Measurements from ENCODE around the gene SLC12A7.
"Not testable (repeated sequence)": the region's sequence is repeated elsewhere in the genome, so short reads cannot be mapped to it uniquely, and the experiment has no call there.

The SLC12A7 gene

GRCh38 chr5:1031306-1031959 is 80.4 kb downstream of the SLC12A7 start:
- no peak for DNase-seq

GRCh38 chr5:1030801-1031271 is 81.0 kb downstream of the SLC12A7 start:
- DNase-seq: no peak

GRCh38 chr5:1029945-1030625 is 81.8 kb downstream of the SLC12A7 start:
- DNase-seq: no peak

GRCh38 chr5:1029282-1029944 is 82.5 kb downstream of the SLC12A7 start:
- DNase-seq: no peak

- no peak for DNase-seq
Measured at GRCh38 chr5:1028481-1029281, 83.2 kb downstream of the SLC12A7 start.

- no peak for DNase-seq
Measured at GRCh38 chr5:1027631-1028441, 84.0 kb downstream of the SLC12A7 start.

GRCh38 chr5:1026700-1027621 is 84.9 kb downstream of the SLC12A7 start:
- no peak for DNase-seq

GRCh38 chr5:1021969-1022336 is 89.9 kb downstream of the SLC12A7 start:
- DNase-seq: not testable (repeated sequence)

- DNase-seq: no peak
Measured at GRCh38 chr5:1021136-1021968, 90.5 kb downstream of the SLC12A7 start.

- no peak for DNase-seq
Measured at GRCh38 chr5:1020452-1020961, 91.4 kb downstream of the SLC12A7 start.

- no peak for DNase-seq
Measured at GRCh38 chr5:1019001-1019905, 92.6 kb downstream of the SLC12A7 start.

- DNase-seq: no peak
Measured at GRCh38 chr5:1018596-1018995, 93.3 kb downstream of the SLC12A7 start.

GRCh38 chr5:1017691-1018455 is 94.0 kb downstream of the SLC12A7 start:
- DNase-seq: no peak

GRCh38 chr5:1017056-1017455 is 94.8 kb downstream of the SLC12A7 start:
- no peak for DNase-seq

- DNase-seq: no peak
Measured at GRCh38 chr5:1016476-1016875, 95.4 kb downstream of the SLC12A7 start.

GRCh38 chr5:1016036-1016435 is 95.8 kb downstream of the SLC12A7 start:
- DNase-seq: no peak

GRCh38 chr5:1015507-1015906 is 96.4 kb downstream of the SLC12A7 start:
- DNase-seq: no peak

GRCh38 chr5:1014781-1015221 is 97.1 kb downstream of the SLC12A7 start:
- DNase-seq: no peak

Measured in NCI-H1417 treated with DMSO at 0.1 percent for 48 hours (cell line).